ENCODE data around the gene CCDC102A. TPM values are rescaled to one million over a fixed set of nuclear protein-coding genes. Genes with fewer than 3 reads are reported as not detected.
"Not testable (repeated sequence)": the region's sequence is repeated elsewhere in the genome, so short reads cannot be mapped to it uniquely, and the experiment has no call there.

The CCDC102A gene
- total RNA-seq, 1 experiment from 2014 or later: 5.2 TPM

GRCh38 chr16:57566436-57566835 lies 30.1 kb upstream of the CCDC102A start:
- DNase-seq (ENCODE audit: extremely low read depth, low read depth): no peak

DNA sequence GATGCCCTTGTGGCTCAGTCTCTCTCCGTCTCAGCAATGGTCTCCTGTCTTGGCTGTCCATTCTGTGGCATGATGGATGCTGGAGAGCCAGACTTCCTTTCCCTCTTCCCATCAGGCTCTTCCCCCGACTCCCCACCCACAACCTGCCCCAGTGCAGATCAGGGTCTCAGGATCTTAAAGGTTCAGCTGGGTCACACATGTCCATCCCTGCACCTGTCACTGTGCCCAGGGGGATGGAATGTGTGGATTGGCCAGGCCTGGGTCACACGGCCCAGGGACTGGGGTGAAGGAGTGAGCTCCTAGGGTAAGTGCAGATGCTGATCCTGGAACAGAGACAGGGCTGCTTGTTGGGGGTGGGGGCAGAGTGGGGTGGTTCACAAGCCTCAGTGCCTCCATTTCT lies 29.1 kb upstream of the CCDC102A start:
- DNase-seq (ENCODE audit: extremely low read depth, low read depth): no peak

GRCh38 chr16:57564571-57565270 lies 28.4 kb upstream of the CCDC102A start:
- DNase-seq (ENCODE audit: extremely low read depth, low read depth): no peak

DNA sequence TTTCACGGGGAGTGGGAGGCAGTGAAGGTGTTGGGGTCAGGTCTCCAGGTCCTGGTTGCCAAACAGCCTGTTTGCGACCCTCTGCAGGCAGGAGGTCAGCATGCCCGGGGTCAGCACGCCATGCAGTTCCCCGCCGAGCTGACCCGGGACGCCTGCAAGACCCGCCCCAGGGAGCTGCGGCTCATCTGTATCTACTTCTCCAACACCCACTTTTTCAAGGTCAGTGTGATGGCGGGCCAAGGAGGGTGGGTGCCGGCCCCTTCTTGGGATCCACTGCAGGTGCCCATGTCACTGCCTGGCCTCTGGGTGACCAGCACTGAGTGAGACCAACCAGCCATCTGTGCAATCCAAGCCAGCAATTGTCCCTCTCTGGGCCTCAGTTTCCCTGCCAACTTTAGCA lies 27.4 kb upstream of the CCDC102A start:
- no peak for DNase-seq (ENCODE audit: extremely low read depth, low read depth)

GRCh38 chr16:57563487-57563750 lies 27.0 kb upstream of the CCDC102A start:
- DNase-seq (ENCODE audit: extremely low read depth, low read depth): no peak

DNA sequence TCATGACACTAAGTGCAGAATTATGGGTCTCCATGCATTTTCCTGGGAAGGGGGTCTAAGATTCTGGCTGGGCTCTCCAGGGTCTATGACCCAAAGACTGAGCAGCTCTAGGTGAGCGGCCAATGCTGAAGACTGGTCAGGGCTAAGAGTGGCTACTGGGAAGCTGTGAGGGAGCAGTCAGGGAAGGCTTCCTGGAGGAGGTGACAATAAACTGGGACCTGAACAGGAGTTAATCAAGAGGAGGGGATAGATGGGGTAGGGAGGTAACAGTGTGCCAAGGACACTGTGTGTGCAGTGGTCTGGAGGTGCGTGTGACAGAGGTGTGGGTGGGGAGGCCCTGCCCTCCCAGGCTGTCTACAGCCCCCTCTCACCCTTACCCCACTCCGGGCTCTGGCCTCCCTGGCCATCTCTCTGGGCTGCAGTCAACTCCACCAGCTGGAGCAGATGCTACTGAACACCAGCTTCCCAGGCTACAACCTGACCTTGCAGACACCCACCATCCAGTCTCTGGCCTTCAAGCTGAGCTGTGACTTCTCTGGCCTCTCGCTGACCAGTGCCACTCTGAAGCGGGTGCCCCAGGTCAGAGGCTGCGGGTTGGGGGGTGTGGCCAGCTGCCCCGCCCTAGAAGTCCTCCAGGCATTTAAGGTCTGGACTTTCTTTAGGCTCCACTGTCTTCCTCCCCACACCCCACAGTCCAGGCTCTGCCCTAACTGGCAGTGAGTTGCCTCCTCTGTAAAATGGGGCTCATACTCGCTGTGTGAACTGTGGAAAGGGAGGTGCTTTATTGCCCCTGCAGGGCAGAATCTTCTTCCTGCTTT lies 26.5 kb upstream of the CCDC102A start:
- no peak for DNase-seq (ENCODE audit: extremely low read depth, low read depth)

- DNase-seq (ENCODE audit: extremely low read depth, low read depth): no peak
These were observed 25.7 kb upstream of the CCDC102A start for GRCh38 chr16:57562066-57562465.

DNA sequence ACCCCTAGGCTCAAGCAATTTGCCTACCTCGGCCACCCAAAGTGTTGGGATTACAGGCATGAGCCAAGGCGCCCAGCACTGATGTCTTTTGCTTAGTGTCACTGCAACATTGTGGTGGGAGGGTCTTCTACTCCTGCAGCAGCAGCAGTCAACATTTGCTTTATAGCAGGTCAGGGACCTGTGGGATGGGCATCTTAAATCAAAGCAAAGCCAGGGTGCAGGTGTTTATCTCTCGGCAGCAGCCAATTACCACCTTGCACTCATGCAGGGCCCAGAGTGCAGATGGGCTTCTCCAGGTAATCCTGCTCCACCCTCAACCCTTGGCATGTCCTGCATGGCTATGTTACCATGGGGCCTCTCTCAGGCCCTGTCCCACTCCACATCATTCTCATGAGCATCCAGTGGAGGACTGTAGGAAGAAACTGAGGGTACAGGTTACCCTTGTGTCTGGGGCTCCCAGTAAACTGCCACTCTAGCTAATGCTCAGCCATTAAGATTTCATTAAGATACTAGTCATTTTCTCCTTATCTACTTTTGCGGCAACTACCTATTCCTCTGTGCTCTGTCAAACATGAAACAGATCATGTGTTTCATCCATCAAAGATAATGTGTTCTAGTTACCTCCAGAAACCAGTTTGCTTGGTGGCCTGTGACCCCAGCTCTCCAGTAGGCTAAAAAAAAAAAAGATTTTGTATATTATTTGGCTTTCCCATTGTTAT lies 22.9 kb upstream of the CCDC102A start:
- no peak for DNase-seq (ENCODE audit: extremely low read depth, low read depth)

DNA sequence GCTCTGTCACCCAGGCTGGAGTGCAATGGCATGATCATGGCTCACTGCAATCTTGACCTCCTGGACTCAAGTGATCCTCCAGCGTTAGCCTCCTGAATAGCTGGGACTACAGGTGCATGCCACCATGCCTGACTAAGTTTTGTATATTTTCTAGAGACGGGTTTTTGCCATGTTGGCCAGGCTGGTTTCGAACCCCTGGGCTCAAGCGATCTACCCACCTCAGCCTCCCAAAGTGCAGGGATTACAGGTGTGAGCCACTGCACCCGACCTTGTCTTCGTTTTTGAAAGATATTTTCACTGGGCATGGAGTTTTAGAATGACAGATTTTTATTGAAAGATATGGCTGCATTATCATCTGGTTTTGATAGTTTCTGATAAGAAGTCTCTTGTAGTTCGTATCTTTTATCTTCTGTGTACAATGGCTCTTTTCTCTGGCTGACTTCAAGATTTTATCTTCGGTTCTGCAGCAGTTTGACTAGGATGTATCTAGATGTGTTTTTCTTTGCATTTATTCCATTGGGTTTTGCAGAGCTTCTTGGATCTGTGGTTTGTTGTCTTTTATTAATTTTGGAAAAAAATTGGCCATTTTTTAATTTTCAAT lies 20.7 kb upstream of the CCDC102A start:
- no peak for DNase-seq (ENCODE audit: extremely low read depth, low read depth)

- DNase-seq (ENCODE audit: extremely low read depth, low read depth): no peak
These were observed 19.5 kb upstream of the CCDC102A start for GRCh38 chr16:57555831-57556230.

- DNase-seq (ENCODE audit: extremely low read depth, low read depth): no peak
These were observed 14.7 kb upstream of the CCDC102A start for GRCh38 chr16:57551057-57551456.

- no peak for DNase-seq (ENCODE audit: extremely low read depth, low read depth)
These were observed 13.4 kb upstream of the CCDC102A start for GRCh38 chr16:57549730-57550129.

- no peak for DNase-seq (ENCODE audit: extremely low read depth, low read depth)
These were observed 12.0 kb upstream of the CCDC102A start for GRCh38 chr16:57548408-57548807.

- DNase-seq (ENCODE audit: extremely low read depth, low read depth): not testable (repeated sequence)
These were observed 11.2 kb upstream of the CCDC102A start for GRCh38 chr16:57547524-57547923.

- DNase-seq (ENCODE audit: extremely low read depth, low read depth): no peak
These were observed 7.8 kb upstream of the CCDC102A start for GRCh38 chr16:57544124-57544653.

- DNase-seq (ENCODE audit: extremely low read depth, low read depth): no peak
These were observed 5.5 kb upstream of the CCDC102A start for GRCh38 chr16:57541754-57542435.

DNA sequence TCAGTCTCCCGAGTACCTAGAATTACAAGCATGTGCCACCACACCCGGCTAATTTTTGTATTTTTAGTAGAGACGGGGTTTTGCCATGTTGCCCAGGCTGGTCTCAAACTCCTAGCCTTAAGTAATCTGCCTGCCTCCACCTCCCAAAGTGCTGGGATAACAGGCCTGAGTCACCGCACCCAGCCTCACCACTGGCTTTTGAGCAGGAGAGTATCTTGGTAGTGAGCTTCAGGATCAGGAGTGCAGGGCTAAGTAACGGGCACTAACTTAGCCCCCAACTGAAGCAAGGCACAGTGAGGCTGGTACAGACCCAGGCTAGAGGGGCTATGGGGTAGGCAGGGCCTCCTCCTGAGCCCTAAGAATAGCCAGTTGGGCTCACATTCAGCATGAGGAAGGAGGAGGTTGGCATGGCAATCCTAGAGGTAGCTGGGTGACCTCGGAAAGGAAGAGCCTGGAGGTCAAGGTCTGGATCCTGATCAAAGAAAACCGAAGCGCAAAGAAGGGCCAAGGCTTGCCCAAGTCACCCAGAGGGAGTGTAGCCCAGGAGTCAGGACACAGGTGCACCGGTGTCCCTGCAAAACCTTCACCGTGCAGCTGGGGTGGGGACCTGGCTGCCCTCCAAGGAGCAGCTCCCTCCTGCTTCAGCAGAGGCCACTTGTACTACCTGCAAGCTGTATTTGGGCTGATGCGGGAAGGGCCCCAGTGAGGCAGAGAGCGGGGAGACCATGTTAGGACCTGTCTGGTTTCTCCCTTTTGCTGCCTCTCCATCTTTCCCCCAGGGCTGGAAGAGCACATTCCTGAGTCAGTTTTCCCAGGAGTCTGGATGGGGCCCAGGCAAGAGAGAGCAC lies 4.8 kb upstream of the CCDC102A start:
- DNase-seq (ENCODE audit: extremely low read depth, low read depth): no peak

DNA sequence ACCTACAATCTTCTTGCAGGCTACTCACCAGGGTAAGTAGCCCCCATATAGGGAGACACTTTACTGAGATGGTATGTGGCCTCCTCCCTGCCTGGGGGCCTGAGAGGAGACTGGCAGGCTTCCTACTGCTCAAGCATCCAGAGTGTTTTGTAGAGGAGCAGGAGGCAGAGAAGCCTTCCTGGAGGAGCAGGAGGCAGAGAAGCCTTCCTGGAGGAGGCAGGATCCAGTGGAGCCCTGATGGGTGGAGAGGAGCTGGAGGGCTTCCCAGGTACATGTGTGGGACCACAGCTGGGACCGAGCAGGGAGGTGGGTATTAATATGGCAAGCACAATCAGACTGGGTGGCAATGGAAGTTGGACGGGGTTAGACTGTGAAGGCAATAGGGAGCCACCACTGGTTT lies 4.0 kb upstream of the CCDC102A start:
- no peak for DNase-seq (ENCODE audit: extremely low read depth, low read depth)

DNA sequence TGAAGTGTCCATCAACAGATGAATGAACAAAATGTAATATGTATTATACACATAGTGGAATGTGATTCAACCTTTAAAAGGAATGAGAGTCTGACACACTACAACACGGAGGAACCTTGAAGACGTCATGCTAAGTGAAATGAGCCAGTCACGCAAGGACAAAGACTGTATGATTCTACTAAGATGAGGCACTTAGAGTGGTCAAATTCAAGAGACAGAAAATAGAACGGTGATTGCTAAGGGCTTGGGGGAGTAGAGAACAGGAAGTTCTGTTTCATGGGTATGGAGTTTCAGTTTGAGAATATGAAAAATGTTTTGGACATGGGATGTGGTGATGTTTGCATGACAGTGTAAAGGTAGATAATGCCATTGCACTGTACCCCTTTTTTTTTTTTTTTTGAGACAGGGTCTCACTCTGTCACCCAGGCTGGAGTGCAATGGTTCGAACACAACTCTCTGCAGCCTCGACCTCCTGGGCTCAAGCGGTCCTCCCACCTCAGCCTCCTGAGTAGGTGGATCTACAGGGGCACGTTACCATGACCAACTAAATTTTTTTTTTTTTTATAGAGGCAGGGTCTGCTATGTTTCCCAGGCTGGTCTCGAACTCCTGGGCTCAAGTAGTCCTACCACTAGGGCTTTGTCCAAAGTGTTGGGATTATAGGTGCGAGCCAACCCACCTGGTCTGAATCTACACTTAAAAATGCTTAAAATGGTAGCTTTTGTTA lies 2.9 kb upstream of the CCDC102A start:
- no peak for DNase-seq (ENCODE audit: extremely low read depth, low read depth)

All from NCI-H460 (cell line).